GM10248 (cell line): ENCODE results near the gene ATAD3C.
"Not testable (repeated sequence)": the region's sequence is repeated elsewhere in the genome, so short reads cannot be mapped to it uniquely, and the experiment has no call there.

Source experiments
- CTCF ChIA-PET: fragments of 300-600 bp; sonication (Branson Sonifier 250); formaldehyde crosslinking; extraction: SDS; loops from one replicate; lab custom pipeline; 2021; ENCODE audit warnings: antibody characterized with exemption; lab: Yijun Ruan, JAX
- POLR2A ChIA-PET: fragments of 350-650 bp; sonication (Branson Sonifier 250); formaldehyde crosslinking; extraction: SDS; loops from one replicate; lab custom pipeline; 2020; ENCODE audit warnings: antibody characterized with exemption; lab: Yijun Ruan, JAX
- DNase-seq: peaks from one replicate; pipeline ENCODE4 v3.0.0; 2012; ENCODE audit errors: extremely low spot score
- CTCF ChIP-seq: IDR thresholded peaks from 2 replicates; pipeline ENCODE4 v1.5.1; 2012; ENCODE audit warnings: mild to moderate bottlenecking, low read depth; ENCODE audit errors: extremely low read depth, missing control alignments, control extremely low read depth

The ATAD3C gene

GRCh38 chr1:1471389-1472052 is 22.0 kb downstream of the ATAD3C start, which contains the start of gene ATAD3B:
Gene ATAD3B, plus strand, starts transcription at chr1:1471765. Its CDS starts 120 bp downstream, at chr1:1471885.
- ChIA-PET CTCF (no interaction called here), POLR2A (no interaction called here)
- peak; percentile 96 for DNase-seq
- TF ChIP-seq CTCF: no peak

GRCh38 chr1:1472053-1472876 is 22.8 kb downstream of the ATAD3C start:
- CTCF ChIA-PET, POLR2A ChIA-PET, DNase-seq: not testable (repeated sequence)

DNA sequence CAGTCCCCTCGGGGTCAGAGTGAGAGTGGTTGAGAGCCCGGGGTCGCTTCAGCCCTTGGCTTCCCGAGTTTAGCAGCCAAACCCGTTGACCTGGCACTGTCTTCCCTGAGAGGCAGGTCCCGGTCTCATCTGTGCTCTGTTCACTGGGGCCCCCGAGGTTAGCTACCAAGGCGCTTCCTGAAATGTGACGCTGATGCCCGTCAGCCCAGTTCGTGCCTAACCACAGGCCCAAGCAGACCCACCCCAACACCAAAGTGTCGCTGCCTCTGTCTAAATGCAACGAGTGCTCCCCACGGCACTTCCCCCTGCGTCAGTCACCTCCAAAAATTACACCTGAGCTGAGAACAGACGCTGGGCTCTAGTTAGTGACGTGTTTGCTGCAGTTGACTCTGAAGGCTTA is 26.5 kb downstream of the ATAD3C start:
- DNase-seq, POLR2A ChIA-PET: not testable (repeated sequence)

DNA sequence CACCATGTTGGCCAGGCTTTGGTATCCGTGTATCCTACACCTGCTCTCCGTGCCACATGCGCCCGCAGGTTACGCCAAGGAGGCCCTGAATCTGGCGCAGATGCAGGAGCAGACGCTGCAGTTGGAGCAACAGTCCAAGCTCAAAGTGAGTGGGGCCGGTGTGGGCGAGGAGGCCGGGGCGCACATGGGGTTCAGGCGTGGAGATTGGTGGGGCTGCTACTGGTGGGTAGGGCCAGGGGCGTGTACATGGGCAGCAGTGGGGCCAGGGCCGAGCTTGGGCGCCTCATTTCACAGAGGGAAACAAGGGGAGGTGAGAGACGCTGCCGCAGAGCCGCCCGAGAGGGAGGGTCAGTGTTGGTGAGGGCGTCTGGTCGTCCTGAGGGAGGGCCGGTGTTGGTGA is 27.7 kb downstream of the ATAD3C start:
- ChIA-PET CTCF (no interaction called here), POLR2A (no interaction called here)
- DNase-seq: no peak
- no peak for TF ChIP-seq CTCF

More for the DNA sequence above, 26.5 kb downstream of the ATAD3C start:
- CTCF ChIA-PET: not testable (repeated sequence)

DNA sequence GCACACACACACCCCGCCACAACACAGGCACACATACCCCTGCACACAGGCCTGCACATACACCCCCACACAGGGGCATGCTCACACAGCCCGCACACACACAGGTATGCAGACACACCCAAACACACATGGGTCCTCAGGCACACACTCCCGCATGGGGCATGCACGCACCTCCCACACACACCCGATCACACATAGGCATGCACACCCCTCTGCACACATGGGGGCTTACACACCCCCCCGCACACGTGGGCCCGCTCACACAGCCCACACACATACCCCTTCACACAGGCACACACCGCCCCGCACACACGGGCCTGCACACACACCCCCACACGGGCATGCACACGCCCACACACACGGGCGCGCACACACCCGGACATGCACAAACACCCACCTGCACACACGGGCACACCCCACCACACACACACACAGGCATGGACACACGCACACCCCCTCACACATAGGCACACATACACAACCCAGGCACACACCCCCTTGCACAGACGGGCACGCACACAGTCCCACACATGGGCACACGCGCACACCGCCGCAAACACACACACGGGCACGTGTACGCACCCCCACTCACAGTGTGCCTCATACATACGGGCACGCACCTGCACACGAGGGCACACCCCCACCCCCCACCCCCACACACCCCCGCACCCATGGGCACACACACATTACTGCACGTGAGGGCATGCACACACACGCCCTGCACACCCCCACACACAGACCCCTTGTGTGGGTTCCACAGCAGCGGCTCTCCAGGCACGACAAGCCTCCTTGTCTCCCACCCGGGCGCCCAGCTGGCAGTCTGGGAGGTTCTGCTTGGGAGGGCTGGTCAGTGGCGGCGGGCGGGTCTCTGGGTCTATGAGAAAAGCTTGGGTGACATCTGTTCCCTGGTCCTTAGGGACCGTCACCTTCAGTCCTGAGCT is 30.3 kb downstream of the ATAD3C start:
- DNase-seq: no peak
- CTCF ChIA-PET: no interaction called here
- no peak for TF ChIP-seq CTCF
- POLR2A ChIA-PET: no interaction called here

GRCh38 chr1:1480488-1480867 is 31.0 kb downstream of the ATAD3C start:
- POLR2A ChIA-PET, CTCF ChIA-PET, DNase-seq: not testable (repeated sequence)

GRCh38 chr1:1481811-1482210 is 32.3 kb downstream of the ATAD3C start:
- CTCF ChIA-PET, DNase-seq, POLR2A ChIA-PET: not testable (repeated sequence)

GRCh38 chr1:1482856-1483255 is 33.4 kb downstream of the ATAD3C start:
- no peak for TF ChIP-seq CTCF
- DNase-seq: no peak
- ChIA-PET POLR2A (interaction anchor here (0.6 kb wide), 1 partner anchor 25 kb away, joined by 3 read pairs; no protein-coding TSS in a partner anchor), CTCF (no interaction called here)
